Smooth muscle cell of the umbilical artery (primary cell): ENCODE data around the gene CACNB1. TPM values are rescaled to one million over a fixed set of nuclear protein-coding genes. Genes with fewer than 3 reads are reported as not detected.

Experiments
- total RNA-seq: library from RNA; depleted of rRNA; stranded (reverse); fragments of >200 nt; gene quantifications from 2 replicates; pipeline ENCODE4 v1.2.3, GENCODE V29; 2014

CACNB1 gene
- 4.8 and 12.7 TPM in 2 replicates for total RNA-seq

GRCh38 chr17:39197380-39198185, at the start of gene CACNB1:
TSS of gene CACNB1 (minus strand) at chr17:39197669. CDS start at chr17:39197495, 174 bp downstream.

GRCh38 chr17:39225308-39225958, 28.0 kb upstream of the CACNB1 start, which contains the start of gene STAC2:
TSS of gene STAC2 (minus strand) at chr17:39225945. CDS start at chr17:39225502, 443 bp downstream.

GRCh38 chr17:39200070-39200879, 2.8 kb upstream of the CACNB1 start, which contains the start of gene RPL19:
TSS of gene RPL19 (plus strand) at chr17:39200283. CDS start at chr17:39200345, 62 bp downstream.

GRCh38 chr17:39165841-39166349, 31.6 kb downstream of the CACNB1 start, which contains the start of gene ARL5C:
TSS of gene ARL5C (minus strand) at chr17:39166161. CDS start at chr17:39165760, 401 bp downstream.

GRCh38 chr17:39151150-39151942, 46.1 kb downstream of the CACNB1 start, which contains the start of gene PLXDC1:
TSS of gene PLXDC1 (minus strand) at chr17:39151637. CDS start at chr17:39151437, 200 bp downstream.

Other genes with a start within 250 kb of the CACNB1 start
- not detected in 2 replicates for gene FBXO47, start 230.3 kb downstream of the CACNB1 start, total RNA-seq
- gene PLXDC1, start 46.0 kb downstream of the CACNB1 start, total RNA-seq = 0.14 TPM in 1 of 2 replicates, not detected in the other
- gene ARL5C, start 31.5 kb downstream of the CACNB1 start, total RNA-seq = not detected in 2 replicates
- 1,336 and 1,806 TPM in 2 replicates for gene RPL19, start 2.6 kb upstream of the CACNB1 start, total RNA-seq
- gene STAC2, start 28.3 kb upstream of the CACNB1 start, total RNA-seq = under 0.01 TPM in 1 of 2 replicates, not detected in the other
- 14.2 and 15.4 TPM in 2 replicates for gene FBXL20, start 204.0 kb upstream of the CACNB1 start, total RNA-seq